Pancreas (tissue), 10 donors: ENCODE results near the gene ZSWIM1. TPM values are rescaled to one million over a fixed set of nuclear protein-coding genes. Genes with fewer than 3 reads are reported as not detected.
"Not testable (repeated sequence)": the region's sequence is repeated elsewhere in the genome, so short reads cannot be mapped to it uniquely, and the experiment has no call there.

Source experiments
- ATAC-seq, 4 donors: fragments of 200-7000 bp; cut with Tn5 transposase; one replicate each; pipeline versions ENCODE4 v1.8.0 to v1.9.1; 2020; ENCODE audit warnings: mild to moderate bottlenecking in 4 of 4, moderate library complexity in 4 of 4
- DNase-seq, 6 donors: peaks; one replicate each; pipeline ENCODE4 v3.0.0-alpha.2; 2020
- FAIRE-seq: peaks from 2 replicates; lab custom pipeline; 2012; peaks lifted over from hg19 to GRCh38; lab: Jason Lieb, UNC
- H3K27ac ChIP-seq, 4 donors: fragments of 200-600 bp; sonication (generic); 1 replicate in 3 of 4; 2 replicates in 1 of 4; pipeline versions ENCODE4 v1.5.0 to v1.8.0; 2020
- H3K27me3 ChIP-seq, 4 donors: fragments of 200-600 bp; one replicate each; pipeline ENCODE4 v1.8.0; 2021
- H3K36me3 ChIP-seq, 3 donors: fragments of 200-600 bp; sonication (generic) in 1 of 3; one replicate each; pipeline versions ENCODE4 v1.5.0 to v1.8.0; 2020 to 2021
- H3K4me1 ChIP-seq, 3 donors: fragments of 200-600 bp; one replicate each; pipeline ENCODE4 v1.8.0; 2021
- H3K4me3 ChIP-seq, 4 donors: fragments of 200-600 bp; sonication (generic) in 2 of 4; one replicate each; pipeline versions ENCODE4 v1.5.0 to v1.8.0; 2020 to 2021
- H3K9me3 ChIP-seq, 4 donors: fragments of 200-600 bp; one replicate each; pipeline ENCODE4 v1.8.0; 2021
- CTCF ChIP-seq, 4 donors: fragments of 200-600 bp; sonication (generic) in 3 of 4; IDR thresholded peaks; one replicate each; pipeline versions ENCODE4 v1.5.0 to v1.8.0; 2021; ENCODE audit warnings: antibody characterized with exemption in 4 of 4
- WGBS, 2 donors: extraction: QIAGEN DNeasy Blood & Tissue Kit; methylation state at CpG; one replicate each; pipeline ENCODE4 v1.1.7; 2013; 5-methylcytosine and 5-hydroxymethylcytosine counted together
- intact Hi-C, 3 donors: fragments of 100-400 bp; cut with DNase I; formaldehyde crosslinking; loops; one replicate each; pipeline versions ENCODE4 v1.11.1 to v1.14.2; 2022
- polyA plus RNA-seq, 2 donors: library from polyadenylated mRNA; stranded (reverse); fragments of 200-250 nt; gene quantifications; one replicate each; pipeline ENCODE4 v1.2.3, GENCODE V29; 2013
- total RNA-seq, 6 donors: library from RNA; stranded (reverse); fragmentation: NEBNext Ultra II Directional in 4 of 6; extraction: Animal tissue kit (Norgen Biotek cat#: 25700) in 4 of 6; gene quantifications; one replicate each; pipeline versions ENCODE4 v1.2.1 to v1.2.4, GENCODE V29; 2021 to 2023
- donor health status: healthy with polysubstance abuse.
- donor health status: DM: no; HTN: no; CAD: no; lungs with moderate emphysema.
- donor health status: DM: no; HTN: no; CAD: no.
- donor health status: control.
- donor health status: control.
- donor health status: Bipolar disorder and iron deficiency.
- donor health status: DM: yes; HTN: yes; CAD: no.
- donor health status: DM: no; HTN: no; CAD: no.
- donor health status: DM: no; HTN: no; CAD: no.
- donor health status: DM: yes; HTN: yes; CAD: no.

Gene ZSWIM1
- total and polyA plus RNA-seq, 8 donors, result 2.4 to 6.0 (median 3.3) TPM

GRCh38 chr20:45926731-45927070, 45.7 kb downstream of the ZSWIM1 start:
- WGBS, 2 donors, result 56 to 62% methylated on average over 2 of the region's 2 CpGs
- FAIRE-seq (no peak), DNase-seq (no peak)

GRCh38 chr20:45927071-45927878, 46.2 kb downstream of the ZSWIM1 start:
- no peaks in the 10 kb centered on the region for H3K9me3 ChIP-seq
- FAIRE-seq, result no peak
- ATAC-seq, result no peak
- no peak overlapping the region for H3K4me3 ChIP-seq
- H3K27me3 ChIP-seq, result no peaks in the 10 kb centered on the region
- no peaks in the 10 kb centered on the region for H3K36me3 ChIP-seq
- DNase-seq, result peak in 1 of 6 donors; percentile 9
- intact Hi-C loops, result no loop called here
- H3K27ac ChIP-seq, result no peak overlapping the region
- WGBS, 2 donors, result 57 to 67% methylated on average over 14 of the region's 14 CpGs
- no peaks in the 10 kb centered on the region for H3K4me1 ChIP-seq
- TF ChIP-seq CTCF (IDR thresholded peaks at IDR 0.05), result no peak

More at GRCh38 chr20:45926731-45927070, 45.7 kb downstream of the ZSWIM1 start:
- Histone ChIP-seq H3K36me3 (no peaks in the 10 kb centered on the region), H3K4me3 (no peak overlapping the region), H3K4me1 (no peaks in the 10 kb centered on the region), H3K27ac (no peak overlapping the region), H3K27me3 (no peaks in the 10 kb centered on the region), H3K9me3 (no peaks in the 10 kb centered on the region)
- intact Hi-C loops, result no loop called here
- ATAC-seq, result no peak
- TF ChIP-seq CTCF (IDR thresholded peaks at IDR 0.05), result no peak

- H3K4me1 ChIP-seq, H3K4me3 ChIP-seq, H3K27me3 ChIP-seq, intact Hi-C loops, H3K36me3 ChIP-seq, FAIRE-seq, H3K27ac ChIP-seq, ATAC-seq, H3K9me3 ChIP-seq: not testable (repeated sequence)
- peak in 1 of 6 donors; percentile 11 for DNase-seq
- WGBS, 2 donors, result 91 to 95% methylated on average over 15 to 17 of the region's 17 CpGs
Observed at GRCh38 chr20:45931680-45932079, 50.7 kb downstream of the ZSWIM1 start.

GRCh38 chr20:45933266-45934045, 52.4 kb downstream of the ZSWIM1 start:
- Histone ChIP-seq H3K36me3 (peaks cover 0 to 13% (median 8%) of the 10 kb centered on the region in 3 donors), H3K27me3 (no peaks in the 10 kb centered on the region), H3K4me1 (peaks cover 0 to 10% (median 0%) of the 10 kb centered on the region in 3 donors), H3K9me3 (no peaks in the 10 kb centered on the region), H3K4me3 (peak overlapping the region; percentile 81 to 100 (median 94)), H3K27ac (peak overlapping the region in 3 of 4 donors; percentile 99 to 100 (median 99))
- no peak for FAIRE-seq
- DNase-seq, result peak; percentile 73 to 91 (median 78)
- intact Hi-C loops, result no loop called here
- 8 to 13% methylated on average over 22 of the region's 22 CpGs for WGBS, 2 donors
- peak; percentile 22 to 58 (median 54) for ATAC-seq
- TF ChIP-seq CTCF (IDR thresholded peaks at IDR 0.05), result peak in 1 of 4 donors; percentile 11

- Histone ChIP-seq H3K9me3 (no peaks in the 10 kb centered on the region), H3K4me3 (peak overlapping the region; percentile 81 to 100 (median 94)), H3K36me3 (peaks cover 0 to 19% (median 14%) of the 10 kb centered on the region in 3 donors), H3K27me3 (no peaks in the 10 kb centered on the region), H3K27ac (peak overlapping the region; percentile 99 to 100 (median 100)), H3K4me1 (peaks cover 0 to 10% (median 0%) of the 10 kb centered on the region in 3 donors)
- WGBS, 2 donors, result 0 to 1% methylated on average over 34 of the region's 34 CpGs
- DNase-seq, result peak in 5 of 6 donors; percentile 57 to 90 (median 75)
- ATAC-seq, result peak; percentile 16 to 32 (median 28)
- intact Hi-C loops, result no loop called here
- TF ChIP-seq CTCF (IDR thresholded peaks at IDR 0.05), result no peak
- FAIRE-seq, result no peak
Observed at GRCh38 chr20:45934046-45934585, 53.1 kb downstream of the ZSWIM1 start.
